Suprapubic skin (tissue), 4 donors: Measurements from ENCODE around the gene ABCC5. TPM values are rescaled to one million over a fixed set of nuclear protein-coding genes. Genes with fewer than 3 reads are reported as not detected.

Source experiments
- DNase-seq, 2 donors: peaks; one replicate each; pipeline ENCODE4 v3.0.0-alpha.2; 2019; ENCODE audit warnings: low spot score in 2 of 2
- H3K27ac ChIP-seq: fragments of 200-600 bp; sonication (generic); one replicate; pipeline ENCODE4 v1.5.1; 2019
- H3K27me3 ChIP-seq: fragments of 200-600 bp; sonication (generic); one replicate; pipeline ENCODE4 v1.5.1; 2019
- H3K36me3 ChIP-seq: fragments of 200-600 bp; sonication (generic); one replicate; pipeline ENCODE4 v1.5.1; 2019
- H3K4me1 ChIP-seq: fragments of 200-600 bp; sonication (generic); one replicate; pipeline ENCODE4 v1.5.1; 2019
- H3K4me3 ChIP-seq: fragments of 200-600 bp; sonication (generic); one replicate; pipeline ENCODE4 v1.5.1; 2019; ENCODE audit warnings: mild to moderate bottlenecking
- H3K9me3 ChIP-seq: fragments of 200-600 bp; sonication (generic); one replicate; pipeline ENCODE4 v1.5.1; 2019
- EP300 ChIP-seq: sonication (generic); formaldehyde crosslinking; IDR thresholded peaks from one replicate; pipeline ENCODE4 v1.6.1; 2017; ENCODE audit warnings: antibody characterized with exemption
- POLR2A ChIP-seq, 2 donors: fragments of 450-650 bp; IDR thresholded peaks; one replicate each; pipeline ENCODE4 v1.6.1; 2017; ENCODE audit warnings: antibody characterized with exemption in 2 of 2, mild to moderate bottlenecking in 2 of 2, moderate library complexity in 2 of 2
- POLR2AphosphoS5 ChIP-seq, 3 donors: sonication (generic); formaldehyde crosslinking; IDR thresholded peaks; one replicate each; pipeline ENCODE4 v1.6.1; 2017; ENCODE audit warnings: antibody characterized with exemption in 3 of 3
- WGBS: methylation state at CpG from one replicate; pipeline ENCODE4 v1.1.5; 2018; 5-methylcytosine and 5-hydroxymethylcytosine counted together
- total RNA-seq, 4 donors: library from RNA; depleted of rRNA; stranded (reverse); fragments of >200 nt; gene quantifications; one replicate each; pipeline ENCODE4 v1.1.0, GENCODE V29; 2016
- TF ChIP-seq, protein P1 (sequence below), 2 donors: fragments of 200-600 bp in 1 of 2; fragments of 450-650 bp in 1 of 2; sonication (generic) in 1 of 2; IDR thresholded peaks; one replicate each; pipeline ENCODE4 v1.5.1; 2016 to 2019; ENCODE audit warnings: antibody characterized with exemption in 2 of 2, mild to moderate bottlenecking in 1 of 2, moderate library complexity in 1 of 2

ABCC5 gene
- total RNA-seq, 4 donors from 2014 or later: 10.5 to 18.3 (median 13.8) TPM

DNA sequence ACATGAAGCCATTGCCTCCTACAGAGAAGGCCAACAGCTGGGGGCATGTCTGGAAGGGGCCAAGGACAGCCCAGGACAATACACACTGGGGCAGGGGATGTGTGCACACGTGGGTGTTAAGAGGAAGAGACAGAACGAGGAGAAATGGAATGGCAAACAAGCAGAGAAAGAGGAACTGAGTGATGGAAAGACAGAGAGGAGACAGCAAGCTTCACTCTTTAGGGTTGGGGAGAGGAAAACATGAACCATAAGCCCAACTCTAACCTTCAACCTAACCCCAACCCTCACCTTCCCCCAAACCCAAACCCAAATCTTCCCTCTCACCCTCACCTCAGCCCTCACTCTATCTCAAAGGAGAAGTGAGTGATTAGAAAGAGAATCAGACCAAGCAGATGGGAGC lies 121.1 kb downstream of the ABCC5 start:
- Histone ChIP-seq H3K36me3 (no peaks in the 10 kb centered on the region), H3K9me3 (no peaks in the 10 kb centered on the region), H3K27me3 (peaks cover 7% of the 10 kb centered on the region), H3K4me1 (no peaks in the 10 kb centered on the region), H3K4me3 (no peak overlapping the region), H3K27ac (no peak overlapping the region)
- WGBS: 60% methylated on average over 2 of the region's 2 CpGs
- TF ChIP-seq, protein P1, sequence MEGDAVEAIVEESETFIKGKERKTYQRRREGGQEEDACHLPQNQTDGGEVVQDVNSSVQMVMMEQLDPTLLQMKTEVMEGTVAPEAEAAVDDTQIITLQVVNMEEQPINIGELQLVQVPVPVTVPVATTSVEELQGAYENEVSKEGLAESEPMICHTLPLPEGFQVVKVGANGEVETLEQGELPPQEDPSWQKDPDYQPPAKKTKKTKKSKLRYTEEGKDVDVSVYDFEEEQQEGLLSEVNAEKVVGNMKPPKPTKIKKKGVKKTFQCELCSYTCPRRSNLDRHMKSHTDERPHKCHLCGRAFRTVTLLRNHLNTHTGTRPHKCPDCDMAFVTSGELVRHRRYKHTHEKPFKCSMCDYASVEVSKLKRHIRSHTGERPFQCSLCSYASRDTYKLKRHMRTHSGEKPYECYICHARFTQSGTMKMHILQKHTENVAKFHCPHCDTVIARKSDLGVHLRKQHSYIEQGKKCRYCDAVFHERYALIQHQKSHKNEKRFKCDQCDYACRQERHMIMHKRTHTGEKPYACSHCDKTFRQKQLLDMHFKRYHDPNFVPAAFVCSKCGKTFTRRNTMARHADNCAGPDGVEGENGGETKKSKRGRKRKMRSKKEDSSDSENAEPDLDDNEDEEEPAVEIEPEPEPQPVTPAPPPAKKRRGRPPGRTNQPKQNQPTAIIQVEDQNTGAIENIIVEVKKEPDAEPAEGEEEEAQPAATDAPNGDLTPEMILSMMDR (IDR thresholded peaks at IDR 0.05): no peak
- TF ChIP-seq POLR2A (IDR thresholded peaks at IDR 0.05) (no peak), EP300 (no peak), POLR2AphosphoS5 (IDR thresholded peaks at IDR 0.05) (no peak)
- DNase-seq: no peak

DNA sequence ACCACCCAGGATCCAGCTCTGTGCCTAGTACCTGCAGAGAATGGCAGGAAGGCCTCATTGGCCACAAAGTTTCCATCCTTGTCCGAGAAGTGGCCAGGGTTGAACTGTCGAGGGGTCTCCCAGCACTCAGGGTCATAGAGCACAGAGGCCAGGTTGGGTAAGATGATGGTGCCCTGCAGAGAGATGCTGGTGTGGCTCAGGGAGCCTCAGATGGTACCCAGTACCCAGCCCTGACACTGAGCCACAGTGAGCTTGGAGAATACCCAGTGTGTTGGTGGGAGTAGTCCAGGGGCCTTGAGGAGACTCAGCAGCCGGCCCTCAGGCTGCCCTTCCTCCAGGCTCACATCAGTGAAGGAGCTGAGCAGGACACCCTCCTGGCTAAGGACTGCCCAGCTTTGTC lies 121.5 kb downstream of the ABCC5 start:
- no peak overlapping the region for H3K27ac ChIP-seq
- WGBS: 100% methylated on average over 1 of the region's 3 CpGs
- H3K4me1 ChIP-seq: no peaks in the 10 kb centered on the region
- TF ChIP-seq, protein P1 (IDR thresholded peaks at IDR 0.05): no peak
- TF ChIP-seq EP300: no peak
- TF ChIP-seq POLR2AphosphoS5 (IDR thresholded peaks at IDR 0.05): no peak
- TF ChIP-seq POLR2A (IDR thresholded peaks at IDR 0.05): no peak
- H3K9me3 ChIP-seq: no peaks in the 10 kb centered on the region
- peaks cover 7% of the 10 kb centered on the region for H3K27me3 ChIP-seq
- no peaks in the 10 kb centered on the region for H3K36me3 ChIP-seq
- H3K4me3 ChIP-seq: no peak overlapping the region
- DNase-seq: no peak

DNA sequence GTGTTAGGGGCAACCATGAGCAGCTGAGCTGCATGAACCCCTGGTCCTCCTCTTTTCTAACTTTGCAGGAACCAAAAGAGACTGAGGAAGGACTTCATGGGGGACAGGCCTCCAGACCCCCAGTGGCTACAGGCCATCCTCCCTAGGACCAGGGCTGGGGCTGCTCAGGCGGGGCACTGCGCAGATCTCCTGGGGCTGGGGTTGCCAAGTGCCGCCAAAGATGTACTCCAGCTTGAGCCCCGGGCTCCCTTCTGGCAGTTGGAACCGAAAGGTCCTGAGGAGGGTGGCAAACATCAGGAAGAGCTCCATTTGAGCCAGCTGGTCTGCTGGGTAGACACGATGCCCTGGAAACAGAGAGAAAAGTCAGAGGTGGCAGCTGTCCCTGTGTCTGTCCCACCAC lies 121.9 kb downstream of the ABCC5 start:
- Histone ChIP-seq H3K4me3 (no peak overlapping the region), H3K27me3 (peaks cover 7% of the 10 kb centered on the region), H3K9me3 (no peaks in the 10 kb centered on the region), H3K36me3 (no peaks in the 10 kb centered on the region), H3K4me1 (no peaks in the 10 kb centered on the region), H3K27ac (no peak overlapping the region)
- 84% methylated on average over 6 of the region's 6 CpGs for WGBS
- no peak for TF ChIP-seq POLR2A (IDR thresholded peaks at IDR 0.05)
- TF ChIP-seq, protein P1 (IDR thresholded peaks at IDR 0.05): no peak
- TF ChIP-seq EP300: no peak
- TF ChIP-seq POLR2AphosphoS5 (IDR thresholded peaks at IDR 0.05): no peak
- no peak for DNase-seq

DNA sequence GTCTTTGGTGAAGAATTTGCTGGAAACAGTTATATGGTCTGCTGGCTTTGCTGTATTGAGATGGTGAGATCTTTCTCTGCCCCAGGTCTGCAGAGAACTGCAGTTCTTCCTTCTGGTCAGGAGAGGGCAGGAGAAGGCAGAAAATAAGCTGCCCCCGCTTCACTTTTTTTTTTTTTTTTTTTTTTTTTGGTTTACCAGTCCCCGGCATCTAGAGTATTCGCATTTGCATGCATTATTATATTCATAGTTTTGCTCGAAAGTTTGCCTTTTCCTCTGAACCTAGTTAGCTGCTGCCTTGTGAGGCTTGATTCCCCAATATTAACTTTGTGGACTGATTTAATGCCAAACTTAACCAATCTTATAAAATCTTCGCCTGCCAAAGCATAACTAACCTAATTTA lies 122.4 kb downstream of the ABCC5 start:
- H3K27me3 ChIP-seq: peaks cover 7% of the 10 kb centered on the region
- 15% methylated on average over 5 of the region's 5 CpGs for WGBS
- DNase-seq: no peak
- H3K36me3 ChIP-seq: no peaks in the 10 kb centered on the region
- no peaks in the 10 kb centered on the region for H3K4me1 ChIP-seq
- H3K9me3 ChIP-seq: no peaks in the 10 kb centered on the region
- no peak overlapping the region for H3K4me3 ChIP-seq
- TF ChIP-seq POLR2AphosphoS5 (IDR thresholded peaks at IDR 0.05) (no peak), EP300 (no peak), POLR2A (IDR thresholded peaks at IDR 0.05) (no peak)
- TF ChIP-seq, protein P1 (IDR thresholded peaks at IDR 0.05): peak; percentile 62 to 73
- no peak overlapping the region for H3K27ac ChIP-seq

DNA sequence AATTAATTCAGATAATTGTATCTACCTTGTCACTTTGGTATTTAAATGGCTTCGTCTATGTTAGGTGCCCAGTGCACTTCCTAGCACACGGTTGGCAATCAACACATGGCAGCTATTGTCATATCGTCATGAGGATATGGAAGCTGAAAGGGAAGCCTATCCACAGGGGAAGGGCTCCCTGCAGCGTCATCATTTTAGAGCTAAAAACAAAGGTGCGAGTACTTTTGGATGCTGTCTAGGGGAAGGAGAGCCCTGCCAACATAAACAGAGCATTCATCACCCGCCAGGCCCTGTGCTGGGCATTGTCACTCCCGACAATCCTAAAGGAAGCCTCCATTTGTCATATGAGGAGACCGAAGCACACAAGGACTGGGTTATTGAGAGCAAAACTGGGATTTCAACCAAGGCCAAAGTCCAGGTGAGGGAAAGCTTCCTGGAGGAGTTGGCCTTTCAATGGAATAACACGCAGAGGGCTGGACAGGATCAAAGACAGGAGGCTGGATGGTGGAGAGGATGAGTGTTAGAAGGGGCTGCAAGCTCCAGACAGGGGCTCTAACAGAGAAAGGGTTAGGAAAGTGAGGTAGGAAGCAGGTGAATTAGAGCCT lies 125.0 kb downstream of the ABCC5 start:
- Histone ChIP-seq H3K4me3 (no peak overlapping the region), H3K27me3 (peaks cover 2% of the 10 kb centered on the region), H3K4me1 (no peaks in the 10 kb centered on the region), H3K9me3 (no peaks in the 10 kb centered on the region), H3K36me3 (no peaks in the 10 kb centered on the region), H3K27ac (no peak overlapping the region)
- 65% methylated on average over 9 of the region's 9 CpGs for WGBS
- no peak for DNase-seq
- TF ChIP-seq, protein P1 (IDR thresholded peaks at IDR 0.05): no peak
- no peak for TF ChIP-seq POLR2AphosphoS5 (IDR thresholded peaks at IDR 0.05)
- TF ChIP-seq POLR2A (IDR thresholded peaks at IDR 0.05): no peak
- TF ChIP-seq EP300: no peak
